Effector memory CD4-positive, alpha-beta T cell (primary cell): Measurements from ENCODE around the gene WWC1.

ENCODE experiments used
- DNase-seq, 3 donors: peaks; one replicate each; pipeline ENCODE4 v3.0.0-alpha.2; 2020
- H3K27ac ChIP-seq: 2 replicates; pipeline ENCODE4 v1.7.0; 2013; ENCODE audit warnings: mild to moderate bottlenecking, low read length, moderate library complexity; ENCODE audit not compliant: insufficient read depth, poor library complexity, severe bottlenecking
- H3K27me3 ChIP-seq: replicated peaks from 2 replicates; pipeline ENCODE4 v1.7.0; 2013; ENCODE audit warnings: mild to moderate bottlenecking, low read length; ENCODE audit not compliant: insufficient read depth, control insufficient read depth, poor library complexity, severe bottlenecking
- H3K36me3 ChIP-seq: 2 replicates; pipeline ENCODE4 v1.7.0; 2013; ENCODE audit warnings: mild to moderate bottlenecking, low read length, moderate library complexity; ENCODE audit not compliant: control insufficient read depth, insufficient read depth
- H3K4me1 ChIP-seq: 2 replicates; pipeline ENCODE4 v1.7.0; 2013; ENCODE audit warnings: low read length, mild to moderate bottlenecking; ENCODE audit not compliant: control insufficient read depth, insufficient read depth, poor library complexity, severe bottlenecking
- H3K4me3 ChIP-seq: 2 replicates; pipeline ENCODE4 v1.7.0; 2013; ENCODE audit warnings: low read length, low read depth, mild to moderate bottlenecking; ENCODE audit not compliant: insufficient read depth, poor library complexity, severe bottlenecking
- H3K9me3 ChIP-seq: 2 replicates; pipeline ENCODE4 v1.7.0; 2013; ENCODE audit warnings: mild to moderate bottlenecking, low read length, moderate library complexity; ENCODE audit not compliant: control insufficient read depth

The WWC1 gene

DNA sequence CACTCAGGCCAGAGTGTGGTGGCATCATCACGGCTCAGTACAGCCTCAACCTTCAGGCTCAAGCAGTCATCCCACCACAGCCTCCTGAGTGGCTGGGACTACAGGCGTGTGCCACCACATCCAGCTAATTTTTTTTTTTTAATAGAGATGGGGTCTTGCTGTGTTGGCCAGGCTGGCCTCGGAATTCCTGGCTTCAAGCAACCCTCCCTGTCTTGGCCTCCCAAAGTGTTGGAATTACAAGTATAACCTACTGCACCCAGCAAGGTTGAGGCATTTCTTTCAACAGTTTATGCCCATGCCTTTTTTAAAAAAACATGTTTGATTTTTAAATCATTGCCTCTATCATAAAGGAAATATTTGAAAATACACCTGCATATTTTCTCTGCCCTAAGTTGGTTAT is 197.6 kb downstream of the WWC1 start:
- H3K9me3 ChIP-seq: no peaks in the 10 kb centered on the region
- peaks cover 4% of the 10 kb centered on the region for H3K4me1 ChIP-seq
- H3K27me3 ChIP-seq: no peaks in the 10 kb centered on the region
- peaks cover 42% of the 10 kb centered on the region for H3K36me3 ChIP-seq
- H3K27ac ChIP-seq: no peak overlapping the region
- DNase-seq: no peak
- H3K4me3 ChIP-seq: no peak overlapping the region

DNA sequence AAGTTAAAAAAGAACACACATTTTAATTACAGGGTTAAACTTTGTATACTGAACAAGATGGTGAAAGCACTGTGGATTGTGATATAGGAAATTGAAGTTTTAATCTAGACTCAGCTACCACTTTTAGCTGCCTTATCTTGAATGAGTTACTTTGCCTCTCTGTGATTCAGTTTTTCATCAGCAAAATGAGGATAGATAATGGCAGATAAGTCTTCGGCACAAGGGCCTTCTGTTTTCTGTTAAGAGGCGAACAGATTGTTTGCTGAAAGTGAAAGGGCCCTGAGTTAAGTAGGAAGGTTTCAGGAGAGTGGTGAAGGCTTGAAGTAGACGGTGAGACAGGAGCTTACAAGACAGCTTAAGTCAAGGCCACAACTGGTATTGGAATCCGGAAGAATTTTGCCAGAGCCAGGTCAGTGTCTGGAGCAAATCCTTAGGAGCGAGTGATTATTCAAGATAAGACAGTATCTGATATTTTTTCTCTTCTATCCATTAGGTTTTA is 202.7 kb downstream of the WWC1 start:
- peaks cover 67% of the 10 kb centered on the region for H3K36me3 ChIP-seq
- H3K9me3 ChIP-seq: no peaks in the 10 kb centered on the region
- no peak overlapping the region for H3K27ac ChIP-seq
- no peaks in the 10 kb centered on the region for H3K4me1 ChIP-seq
- H3K4me3 ChIP-seq: no peak overlapping the region
- H3K27me3 ChIP-seq: no peaks in the 10 kb centered on the region
- no peak for DNase-seq

DNA sequence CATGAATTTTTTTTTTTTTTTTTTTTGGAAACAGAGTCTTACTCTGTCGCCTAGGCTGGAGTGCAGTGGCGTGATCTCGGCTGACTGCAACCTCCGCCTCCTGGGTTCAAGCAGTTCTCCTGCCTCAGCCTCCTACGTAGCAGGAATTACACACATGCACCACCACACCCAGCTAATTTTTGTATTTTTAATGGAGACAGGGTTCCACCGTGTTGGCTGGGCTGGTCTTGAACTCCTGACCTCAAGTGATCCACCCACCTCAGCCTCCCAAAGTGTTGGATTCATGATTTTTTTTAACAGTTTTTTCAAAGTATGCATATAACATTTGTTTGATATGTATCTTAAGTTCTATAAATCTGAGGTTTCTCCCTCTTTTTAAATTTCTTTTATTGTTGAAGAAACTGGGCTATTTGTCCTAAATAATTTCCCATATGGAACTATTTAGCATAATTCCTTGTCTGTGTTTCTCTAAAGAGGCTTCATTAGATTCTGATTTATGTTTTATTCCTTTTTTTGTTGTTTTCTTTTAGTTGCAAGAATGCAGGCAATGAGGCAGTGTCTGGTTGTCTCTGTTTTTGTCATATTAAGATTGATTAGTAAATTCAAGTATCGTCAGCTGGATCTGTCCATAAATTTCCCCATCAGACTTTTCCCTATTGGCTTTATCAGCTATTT is 211.3 kb downstream of the WWC1 start:
- Histone ChIP-seq H3K9me3 (no peaks in the 10 kb centered on the region), H3K27ac (no peak overlapping the region), H3K27me3 (no peaks in the 10 kb centered on the region), H3K36me3 (peaks cover 58% of the 10 kb centered on the region), H3K4me3 (no peak overlapping the region), H3K4me1 (no peaks in the 10 kb centered on the region)
- DNase-seq: no peak

DNA sequence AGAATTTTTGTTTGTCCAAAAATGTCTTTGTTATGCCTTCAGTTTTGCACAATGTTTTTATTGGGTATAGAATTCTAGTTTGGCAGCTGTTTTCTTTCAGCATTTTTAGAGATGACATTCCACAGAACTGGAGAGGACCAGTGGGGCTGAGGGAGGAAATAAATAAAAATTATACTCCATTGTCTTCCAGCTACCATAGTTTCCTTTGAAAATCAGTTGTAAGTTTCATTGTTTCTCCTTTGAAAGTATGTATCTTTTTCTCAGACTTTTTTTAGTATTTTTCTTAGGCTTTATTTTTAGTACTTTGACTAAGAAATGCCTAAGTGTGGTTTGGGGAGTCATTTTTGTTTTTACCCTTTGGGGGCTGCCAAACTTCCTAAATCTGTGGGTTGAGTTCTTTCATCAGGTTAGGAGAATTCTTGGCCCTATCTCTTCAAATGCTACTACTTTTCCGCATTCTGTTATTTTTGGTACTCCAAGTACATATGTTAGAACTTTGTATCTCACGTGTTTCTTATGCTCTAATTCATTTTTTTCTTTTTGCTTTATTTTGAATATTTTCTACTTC is 222.5 kb downstream of the WWC1 start:
- Histone ChIP-seq H3K36me3 (peaks cover 78% of the 10 kb centered on the region), H3K4me1 (no peaks in the 10 kb centered on the region), H3K27me3 (no peaks in the 10 kb centered on the region), H3K27ac (no peak overlapping the region), H3K9me3 (no peaks in the 10 kb centered on the region), H3K4me3 (no peak overlapping the region)
- no peak for DNase-seq
